Endodermal cell (in vitro differentiated cells): Measurements from ENCODE around the gene ZNF880. TPM values are rescaled to one million over a fixed set of nuclear protein-coding genes. Genes with fewer than 3 reads are reported as not detected.

Experiments used
- DNase-seq: peaks from one replicate; pipeline ENCODE4 v3.0.0-alpha.2; 2017
- H3K27ac ChIP-seq: 2 replicates; pipeline ENCODE4 v1.5.1; 2013; ENCODE audit warnings: mild to moderate bottlenecking, low read depth, low read length, moderate library complexity
- H3K27me3 ChIP-seq: 2 replicates; pipeline ENCODE4 v1.6.1; 2013; ENCODE audit warnings: mild to moderate bottlenecking, low read length, moderate library complexity; ENCODE audit not compliant: insufficient read depth, control insufficient read depth, poor library complexity, severe bottlenecking
- H3K36me3 ChIP-seq: 2 replicates; pipeline ENCODE4 v1.7.0; 2013; ENCODE audit warnings: mild to moderate bottlenecking, low read length, moderate library complexity; ENCODE audit not compliant: control insufficient read depth, insufficient read depth
- H3K4me1 ChIP-seq: one replicate; pipeline ENCODE4 v1.7.0; 2013; ENCODE audit warnings: low read length; ENCODE audit not compliant: control insufficient read depth, insufficient read depth
- H3K4me3 ChIP-seq: 2 replicates; pipeline ENCODE4 v1.5.1; 2013; ENCODE audit warnings: mild to moderate bottlenecking, low read length, moderate library complexity
- H3K9ac ChIP-seq: 2 replicates; pipeline ENCODE4 v1.6.1; 2013; ENCODE audit warnings: mild to moderate bottlenecking, low read length, moderate library complexity; ENCODE audit not compliant: poor library complexity, severe bottlenecking; ENCODE audit errors: extremely low read depth
- H3K9me3 ChIP-seq: 2 replicates; pipeline ENCODE4 v1.6.1; 2013; ENCODE audit warnings: mild to moderate bottlenecking, low read length, moderate library complexity; ENCODE audit not compliant: control insufficient read depth
- H3K27ac Mint-ChIP-seq: 2 replicates; pipeline ENCODE4 v1.8.0; 2020; ENCODE audit warnings: mixed read lengths
- H3K27me3 Mint-ChIP-seq: 2 replicates; pipeline ENCODE4 v1.8.0; 2021; ENCODE audit warnings: mild to moderate bottlenecking, mixed read lengths; ENCODE audit not compliant: insufficient read depth
- H3K36me3 Mint-ChIP-seq: 2 replicates; pipeline ENCODE4 v1.8.0; 2020; ENCODE audit warnings: low read depth, mixed read lengths
- H3K4me1 Mint-ChIP-seq: 2 replicates; pipeline ENCODE4 v1.8.0; 2020; ENCODE audit warnings: mixed read lengths
- H3K4me3 Mint-ChIP-seq: 2 replicates; pipeline ENCODE4 v1.8.0; 2020; ENCODE audit warnings: mild to moderate bottlenecking, moderate library complexity, mixed read lengths
- H3K9me3 Mint-ChIP-seq: 2 replicates; pipeline ENCODE4 v1.8.0; 2020; ENCODE audit warnings: mild to moderate bottlenecking, mixed read lengths
- WGBS, 2 experiments: methylation state at CpG; one replicate each; pipeline versions ENCODE4 v1.1.5 to v1.1.7; 2013; ENCODE audit warnings: missing lambda C conversion rate in 2 of 2, mixed read lengths in 1 of 2; ENCODE audit not compliant: insufficient coverage in 1 of 2, insufficient read length in 1 of 2; 5-methylcytosine and 5-hydroxymethylcytosine counted together
- long read RNA-seq, 4 experiments: library from polyadenylated mRNA in 2 of 4; library from RNA in 1 of 4; library from capped mRNA in 1 of 4; stranded (forward) in 3 of 4; unstranded in 1 of 4; transcript quantifications; one replicate each; pipeline ENCODE4 v2.0.0, GENCODE V29; 2020 to 2021; ENCODE audit warnings: inconsistent platforms in 1 of 4
- polyA plus RNA-seq, 2 experiments: library from polyadenylated mRNA; stranded (reverse); fragments of 50-300 nt; gene quantifications; one replicate each; pipeline ENCODE4 v1.2.3, GENCODE V29; 2013
- total RNA-seq, 2 donors: library from RNA; stranded (reverse); fragmentation: NEBNext Ultra II Directional in 1 of 2; extraction: Animal tissue kit (Norgen Biotek cat#: 25700) in 1 of 2; gene quantifications; 2 replicates in 1 of 2; 3 replicates in 1 of 2; pipeline ENCODE4 v1.2.1, GENCODE V29; 2021
- TF ChIP-seq, protein P1 (sequence below): fragments of 200-600 bp; sonication (generic); conservative IDR thresholded peaks from 2 replicates; pipeline ENCODE4 v1.5.0; 2021; ENCODE audit warnings: antibody characterized with exemption, mild to moderate bottlenecking

ZNF880 gene
- 10 to 100 TPM; 13.5 to 20.9 TPM for total RNA-seq
- 14.9 TPM for polyA plus RNA-seq (2013, experiment 1 of 2)
- 12.9 TPM for polyA plus RNA-seq (2013, experiment 2 of 2)
- long read RNA-seq, experiment 1, partial matches to known transcripts: 1 of 4 reads
- long read RNA-seq, experiment 1, other reads (novel, unspliced or antisense): 1 of 4 reads
- long read RNA-seq, experiment 2, transcript ZNF880-206 (4 exons, 953 nt): major isoform, 11 of 15 reads
- long read RNA-seq, experiment 2, partial matches to known transcripts: 0 of 15 reads
- long read RNA-seq, experiment 2, other reads (novel, unspliced or antisense): 1 of 15 reads
- long read RNA-seq, experiment 3, transcript ZNF880-202 (4 exons, 2,230 nt): minor isoform, 8 of 27 reads
- long read RNA-seq, experiment 3, transcript ZNF880-206 (4 exons, 953 nt): major isoform, 17 of 27 reads
- long read RNA-seq, experiment 3, partial matches to known transcripts: 0 of 27 reads
- long read RNA-seq, experiment 3, other reads (novel, unspliced or antisense): 1 of 27 reads
- long read RNA-seq, experiment 4, transcript ZNF880-206 (4 exons, 953 nt): major isoform, 28 of 32 reads
- long read RNA-seq, experiment 4, partial matches to known transcripts: 0 of 32 reads
- long read RNA-seq, experiment 4, other reads (novel, unspliced or antisense): 4 of 32 reads

DNA sequence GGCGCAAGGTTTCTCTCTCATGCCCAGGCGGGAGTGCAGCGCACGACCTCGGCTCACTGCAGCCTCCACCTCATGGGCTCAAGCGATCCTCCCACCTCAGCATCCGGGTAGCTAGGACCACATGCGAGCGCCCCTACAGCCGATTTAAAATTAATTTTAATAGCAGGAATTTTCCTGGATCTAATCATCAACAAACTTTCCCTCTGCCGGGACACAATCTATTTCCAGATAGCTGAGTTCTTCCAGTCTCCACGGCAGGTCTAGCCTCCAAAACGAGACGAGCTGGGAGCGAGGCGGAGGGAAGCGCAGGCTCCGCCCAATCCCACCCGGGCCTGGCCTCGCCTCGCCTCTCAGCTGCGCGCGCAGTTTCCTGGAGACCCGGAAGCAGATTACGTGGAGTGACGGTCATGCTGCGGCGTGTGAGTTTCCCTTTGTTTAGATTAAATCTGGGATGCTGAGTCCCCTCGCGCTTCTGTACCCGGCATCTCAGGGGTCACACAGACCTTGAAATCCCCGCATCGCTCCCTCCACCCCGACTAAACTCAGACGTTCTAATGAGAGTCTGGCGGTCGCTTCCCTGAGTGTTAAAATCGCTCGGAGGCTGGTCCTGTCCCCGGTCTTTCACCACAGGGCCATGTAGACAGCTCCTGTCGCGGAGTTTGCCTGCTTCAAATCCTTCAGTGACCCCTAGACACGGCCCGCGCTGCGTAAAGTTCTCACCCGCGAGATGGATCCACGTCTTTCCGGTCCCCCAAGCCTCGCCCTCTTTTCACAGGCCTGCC, at the start of gene ZNF880:
TSS of gene ZNF880 (plus strand) at position 365 of the 782 bp plus-strand sequence. CDS start at position 408, 43 bp downstream.
- peaks cover 65% of the 10 kb centered on the region for H3K9me3 Mint-ChIP-seq
- H3K36me3 Mint-ChIP-seq: peaks cover 58% of the 10 kb centered on the region
- H3K27me3 Mint-ChIP-seq: no peaks in the 10 kb centered on the region
- H3K27ac ChIP-seq: peak within 1 kb of the TSS; percentile 97
- 30 to 45% methylated on average over 28 to 52 of the region's 52 CpGs for WGBS, 2 experiments
- H3K4me3 ChIP-seq: peak within 1 kb of the TSS; percentile 88
- no peaks in the 10 kb centered on the region for H3K4me1 Mint-ChIP-seq
- peaks cover 80% of the 10 kb centered on the region for H3K9me3 ChIP-seq
- TF ChIP-seq, protein P1, sequence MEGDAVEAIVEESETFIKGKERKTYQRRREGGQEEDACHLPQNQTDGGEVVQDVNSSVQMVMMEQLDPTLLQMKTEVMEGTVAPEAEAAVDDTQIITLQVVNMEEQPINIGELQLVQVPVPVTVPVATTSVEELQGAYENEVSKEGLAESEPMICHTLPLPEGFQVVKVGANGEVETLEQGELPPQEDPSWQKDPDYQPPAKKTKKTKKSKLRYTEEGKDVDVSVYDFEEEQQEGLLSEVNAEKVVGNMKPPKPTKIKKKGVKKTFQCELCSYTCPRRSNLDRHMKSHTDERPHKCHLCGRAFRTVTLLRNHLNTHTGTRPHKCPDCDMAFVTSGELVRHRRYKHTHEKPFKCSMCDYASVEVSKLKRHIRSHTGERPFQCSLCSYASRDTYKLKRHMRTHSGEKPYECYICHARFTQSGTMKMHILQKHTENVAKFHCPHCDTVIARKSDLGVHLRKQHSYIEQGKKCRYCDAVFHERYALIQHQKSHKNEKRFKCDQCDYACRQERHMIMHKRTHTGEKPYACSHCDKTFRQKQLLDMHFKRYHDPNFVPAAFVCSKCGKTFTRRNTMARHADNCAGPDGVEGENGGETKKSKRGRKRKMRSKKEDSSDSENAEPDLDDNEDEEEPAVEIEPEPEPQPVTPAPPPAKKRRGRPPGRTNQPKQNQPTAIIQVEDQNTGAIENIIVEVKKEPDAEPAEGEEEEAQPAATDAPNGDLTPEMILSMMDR: no peak
- peak within 1 kb of the TSS; percentile 82 for H3K4me3 Mint-ChIP-seq
- no peaks in the 10 kb centered on the region for H3K4me1 ChIP-seq
- H3K36me3 ChIP-seq: peaks cover 43% of the 10 kb centered on the region
- H3K27me3 ChIP-seq: no peaks in the 10 kb centered on the region
- peak within 1 kb of the TSS; percentile 96 for H3K9ac ChIP-seq
- H3K27ac Mint-ChIP-seq: peak within 1 kb of the TSS; percentile 96
- DNase-seq: peak; percentile 92

DNA sequence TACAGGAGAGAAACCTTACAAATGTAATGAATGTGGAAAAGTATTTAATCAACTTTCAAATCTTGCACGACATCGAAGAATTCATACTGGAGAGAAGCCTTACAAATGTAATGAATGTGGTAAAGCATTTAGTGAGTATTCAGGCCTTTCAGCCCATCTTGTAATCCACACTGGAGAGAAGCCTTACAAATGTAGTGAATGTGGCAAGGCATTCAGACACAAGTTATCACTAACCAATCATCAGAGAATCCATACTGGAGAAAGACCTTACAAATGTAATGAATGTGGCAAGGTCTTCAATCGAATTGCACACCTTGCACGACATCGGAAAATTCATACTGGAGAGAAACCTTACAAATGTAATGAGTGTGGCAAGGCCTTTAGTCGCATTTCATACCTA, 47.3 kb upstream of the ZNF880 start:
- H3K27ac ChIP-seq: no peak overlapping the region
- Mint-ChIP-seq H3K4me1 (no peaks in the 10 kb centered on the region), H3K4me3 (no peak overlapping the region), H3K36me3 (peaks cover 82% of the 10 kb centered on the region), H3K9me3 (peaks cover 98% of the 10 kb centered on the region), H3K27me3 (no peaks in the 10 kb centered on the region), H3K27ac (no peak overlapping the region)
- TF ChIP-seq, protein P1: no peak
- 96% methylated on average over 3 to 6 of the region's 6 CpGs for WGBS, 2 experiments
- no peaks in the 10 kb centered on the region for H3K27me3 ChIP-seq
- DNase-seq: no peak
- peaks cover 100% of the 10 kb centered on the region for H3K9me3 ChIP-seq
- peaks cover 69% of the 10 kb centered on the region for H3K36me3 ChIP-seq
- H3K4me1 ChIP-seq: no peaks in the 10 kb centered on the region
- H3K9ac ChIP-seq: no peak overlapping the region
- H3K4me3 ChIP-seq: peak overlapping the region; percentile 51

DNA sequence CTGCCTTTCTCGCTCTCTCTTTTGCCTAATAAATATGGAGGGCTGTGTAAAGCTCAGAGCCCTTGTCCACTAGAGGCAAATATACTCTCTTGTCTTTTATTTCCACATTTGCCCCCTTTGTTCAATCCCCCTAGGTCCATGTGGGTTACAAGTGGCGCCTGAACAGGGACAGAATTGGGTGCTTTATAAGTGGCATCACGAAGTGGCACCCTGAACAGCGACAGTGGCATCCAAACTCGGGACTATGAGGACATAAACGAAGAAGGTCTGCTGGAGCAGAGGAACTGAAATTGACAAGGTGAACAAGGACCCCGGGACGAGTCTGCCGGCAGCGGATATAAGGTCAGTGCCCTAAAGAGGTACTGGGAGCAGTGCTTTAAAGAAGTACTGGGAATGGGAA, 38.0 kb upstream of the ZNF880 start:
- DNase-seq: no peak
- peaks cover 74% of the 10 kb centered on the region for H3K9me3 ChIP-seq
- Mint-ChIP-seq H3K4me3 (no peak overlapping the region), H3K36me3 (peaks cover 22% of the 10 kb centered on the region), H3K27me3 (no peaks in the 10 kb centered on the region), H3K27ac (no peak overlapping the region), H3K9me3 (peaks cover 82% of the 10 kb centered on the region), H3K4me1 (peaks cover 1% of the 10 kb centered on the region)
- peak overlapping the region; percentile 70 for H3K4me3 ChIP-seq
- TF ChIP-seq, protein P1: no peak
- H3K27ac ChIP-seq: no peak overlapping the region
- no peak overlapping the region for H3K9ac ChIP-seq
- no peaks in the 10 kb centered on the region for H3K27me3 ChIP-seq
- no peaks in the 10 kb centered on the region for H3K36me3 ChIP-seq
- 78 to 83% methylated on average over 10 of the region's 10 CpGs for WGBS, 2 experiments
- no peaks in the 10 kb centered on the region for H3K4me1 ChIP-seq
